HEK293T (cell line): ENCODE data around the gene DLG5.

ENCODE experiments used
- CTCF ChIA-PET: fragments of 350-600 bp; formaldehyde crosslinking; extraction: SDS; loops from one replicate; lab custom pipeline; 2021; ENCODE audit warnings: antibody characterized with exemption, inconsistent platforms; lab: Yijun Ruan, JAX
- POLR2A ChIA-PET: fragments of 350-600 bp; formaldehyde crosslinking; extraction: SDS; loops from one replicate; lab custom pipeline; 2020; ENCODE audit warnings: antibody characterized with exemption, inconsistent platforms; lab: Yijun Ruan, JAX
- DNase-seq: peaks from one replicate; pipeline ENCODE4 v3.0.0; 2012; ENCODE audit warnings: mixed read lengths; ENCODE audit errors: extremely low spot score
- ARNT ChIP-seq: fragments of 450-650 bp; IDR thresholded peaks from 2 replicates; pipeline ENCODE4 v1.6.1; 2017; ENCODE audit warnings: mild to moderate bottlenecking
- BHLHE40 ChIP-seq: fragments of 450-650 bp; IDR thresholded peaks from 2 replicates; pipeline ENCODE4 v1.6.1; 2016; ENCODE audit warnings: mild to moderate bottlenecking, moderate library complexity, borderline replicate concordance
- CTBP1 ChIP-seq: fragments of 450-650 bp; IDR thresholded peaks from 2 replicates; pipeline ENCODE4 v1.6.1; 2016; ENCODE audit warnings: borderline replicate concordance
- ELF4 ChIP-seq: fragments of 450-650 bp; IDR thresholded peaks from 2 replicates; pipeline ENCODE4 v1.6.1; 2017; ENCODE audit warnings: antibody characterized with exemption
- FOXA1 ChIP-seq: fragments of 450-650 bp; IDR thresholded peaks from 2 replicates; pipeline ENCODE4 v1.6.1; 2016; ENCODE audit warnings: mild to moderate bottlenecking
- FOXK2 ChIP-seq: fragments of 450-650 bp; IDR thresholded peaks from 2 replicates; pipeline ENCODE4 v1.6.1; 2016; ENCODE audit warnings: mild to moderate bottlenecking
- FOXM1 ChIP-seq: fragments of 450-650 bp; IDR thresholded peaks from 2 replicates; pipeline ENCODE4 v1.6.1; 2017; ENCODE audit warnings: mild to moderate bottlenecking, borderline replicate concordance
- HDGF ChIP-seq: fragments of 450-650 bp; IDR thresholded peaks from 2 replicates; pipeline ENCODE4 v1.6.1; 2017; ENCODE audit warnings: antibody characterized with exemption, borderline replicate concordance
- L3MBTL2 ChIP-seq: fragments of 450-650 bp; conservative IDR thresholded peaks from 2 replicates; pipeline ENCODE4 v1.6.1; 2016; ENCODE audit warnings: mild to moderate bottlenecking
- LEF1 ChIP-seq: fragments of 450-650 bp; IDR thresholded peaks from 2 replicates; pipeline ENCODE4 v1.6.1; 2017; ENCODE audit warnings: mild to moderate bottlenecking, borderline replicate concordance
- NFRKB ChIP-seq: fragments of 450-650 bp; IDR thresholded peaks from 2 replicates; pipeline ENCODE4 v1.6.1; 2016; ENCODE audit warnings: mild to moderate bottlenecking, moderate library complexity
- PKNOX1 ChIP-seq: fragments of 450-650 bp; IDR thresholded peaks from 2 replicates; pipeline ENCODE4 v1.6.1; 2016
- SP1 ChIP-seq: fragments of 450-650 bp; IDR thresholded peaks from 2 replicates; pipeline ENCODE4 v1.6.1; 2017
- SUZ12 ChIP-seq: fragments of 450-650 bp; IDR thresholded peaks from 2 replicates; pipeline ENCODE4 v1.6.1; 2016; ENCODE audit warnings: mild to moderate bottlenecking
- TARDBP ChIP-seq: fragments of 450-650 bp; IDR thresholded peaks from 2 replicates; pipeline ENCODE4 v1.6.1; 2016
- ZNF384 ChIP-seq: fragments of 450-650 bp; IDR thresholded peaks from 2 replicates; pipeline ENCODE4 v1.6.1; 2016

Gene DLG5

GRCh38 chr10:77744245-77744644 lies 182.3 kb downstream of the DLG5 start:
- ChIA-PET POLR2A (no interaction called here), CTCF (no interaction called here)
- TF ChIP-seq ELF4, result no peak
- TF ChIP-seq FOXA1, result no peak
- TF ChIP-seq SUZ12, result no peak
- no peak for TF ChIP-seq HDGF
- TF ChIP-seq NFRKB, result no peak
- no peak for TF ChIP-seq PKNOX1
- TF ChIP-seq FOXK2, result no peak
- no peak for TF ChIP-seq ARNT
- no peak for TF ChIP-seq L3MBTL2
- TF ChIP-seq FOXM1, result no peak
- TF ChIP-seq ZNF384, result no peak
- no peak for TF ChIP-seq CTBP1
- TF ChIP-seq SP1, result no peak
- TF ChIP-seq LEF1, result no peak
- no peak for TF ChIP-seq BHLHE40
- TF ChIP-seq TARDBP, result no peak
- DNase-seq, result no peak

- TF ChIP-seq TARDBP, result no peak
- no peak for TF ChIP-seq CTBP1
- TF ChIP-seq ARNT, result no peak
- TF ChIP-seq NFRKB, result no peak
- no peak for TF ChIP-seq HDGF
- no peak for TF ChIP-seq FOXA1
- TF ChIP-seq LEF1, result no peak
- no peak for TF ChIP-seq ELF4
- TF ChIP-seq FOXM1, result no peak
- no peak for TF ChIP-seq PKNOX1
- TF ChIP-seq SUZ12, result no peak
- TF ChIP-seq ZNF384, result no peak
- TF ChIP-seq SP1, result no peak
- no peak for TF ChIP-seq L3MBTL2
- TF ChIP-seq FOXK2, result no peak
- no peak for TF ChIP-seq BHLHE40
- no peak for DNase-seq
- CTCF ChIA-PET, result interaction anchor here (1.2 kb wide), 1 partner anchor 31 kb away, joined by 3 read pairs; no protein-coding TSS in a partner anchor
- POLR2A ChIA-PET, result no interaction called here
Observed at GRCh38 chr10:77742172-77742571, 184.4 kb downstream of the DLG5 start.

- ChIA-PET POLR2A (no interaction called here), CTCF (interaction anchor here (0.7 kb wide), 2 partner anchors 15 to 30 kb away, joined by 4 read pairs; no protein-coding TSS in a partner anchor)
- no peak for DNase-seq
- TF ChIP-seq CTBP1, result no peak
- TF ChIP-seq SUZ12, result no peak
- no peak for TF ChIP-seq HDGF
- TF ChIP-seq ELF4, result no peak
- TF ChIP-seq PKNOX1, result no peak
- TF ChIP-seq SP1, result no peak
Observed at GRCh38 chr10:77741746-77742145, 184.8 kb downstream of the DLG5 start.
